IMR-90 (cell line): ENCODE results near the gene RASGEF1C. TPM values are rescaled to one million over a fixed set of nuclear protein-coding genes. Genes with fewer than 3 reads are reported as not detected.

Source experiments
- ATAC-seq: fragments of 200-7000 bp; cut with Tn5 transposase; 2 replicates; pipeline ENCODE4 v1.9.1; 2020; ENCODE audit warnings: low read depth, mild to moderate bottlenecking, moderate library complexity
- BruUV-seq: library from RNA; stranded (reverse); fragments of 400-500 nt; replicated peaks from 2 replicates; lab custom pipeline; 2021; lab: Mats Ljungman, UMichigan
- CTCF ChIA-PET: fragments of 300-600 bp; formaldehyde crosslinking; extraction: SDS; loops from one replicate; lab custom pipeline; 2021; ENCODE audit warnings: antibody characterized with exemption; lab: Yijun Ruan, JAX
- POLR2A ChIA-PET: fragments of 300-600 bp; sonication (Branson Sonifier 250); formaldehyde crosslinking; loops from one replicate; lab custom pipeline; 2022; ENCODE audit warnings: antibody characterized with exemption; ENCODE audit not compliant: unreplicated experiment; lab: Charles Lee
- DNase-seq: peaks from one replicate; pipeline ENCODE4 v3.0.0; 2013
- H2AFZ ChIP-seq: replicated peaks from 2 replicates; pipeline ENCODE3; 2013; ENCODE audit warnings: low read length, mild to moderate bottlenecking; ENCODE audit not compliant: poor library complexity
- H2AK5ac ChIP-seq: 2 replicates; pipeline ENCODE4 v1.6.1; 2013; ENCODE audit warnings: low read depth, low read length, inconsistent platforms
- H2AK9ac ChIP-seq: replicated peaks from 2 replicates; pipeline ENCODE3; 2013; ENCODE audit warnings: mild to moderate bottlenecking, low read depth, low read length, moderate library complexity; ENCODE audit not compliant: poor library complexity
- H2BK120ac ChIP-seq: 2 replicates; pipeline ENCODE4 v1.6.1; 2013; ENCODE audit warnings: low read depth, low read length, inconsistent platforms
- H2BK15ac ChIP-seq: 3 replicates; pipeline ENCODE4 v1.6.1; 2013; ENCODE audit warnings: low read depth, low read length, inconsistent platforms
- H2BK20ac ChIP-seq: 2 replicates; pipeline ENCODE4 v1.6.1; 2013; ENCODE audit warnings: low read depth, mild to moderate bottlenecking, inconsistent platforms, low read length, moderate library complexity
- H2BK5ac ChIP-seq: 2 replicates; pipeline ENCODE4 v1.6.1; 2013; ENCODE audit warnings: mild to moderate bottlenecking, low read depth, low read length, inconsistent platforms; ENCODE audit not compliant: poor library complexity, severe bottlenecking
- H3K14ac ChIP-seq: replicated peaks from 2 replicates; pipeline ENCODE4 v1.6.1; 2013; ENCODE audit warnings: low read depth, low read length, inconsistent platforms
- H3K18ac ChIP-seq: 2 replicates; pipeline ENCODE4 v1.6.1; 2013; ENCODE audit warnings: low read depth, low read length, control low read depth
- H3K23ac ChIP-seq: 2 replicates; pipeline ENCODE4 v1.6.1; 2013; ENCODE audit warnings: low read depth, low read length, inconsistent platforms
- H3K27ac ChIP-seq: 2 replicates; pipeline ENCODE4 v1.5.1; 2013; ENCODE audit warnings: mild to moderate bottlenecking, control low read depth, low read length; ENCODE audit not compliant: insufficient read depth
- H3K27me3 ChIP-seq: 2 replicates; pipeline ENCODE4 v1.6.1; 2013; ENCODE audit warnings: low read length; ENCODE audit not compliant: control insufficient read depth, insufficient read depth
- H3K36me3 ChIP-seq: 2 replicates; pipeline ENCODE4 v1.6.1; 2013; ENCODE audit warnings: low read length, mixed read lengths; ENCODE audit not compliant: control insufficient read depth, insufficient read depth
- H3K4ac ChIP-seq: 2 replicates; pipeline ENCODE4 v1.6.1; 2013; ENCODE audit warnings: low read depth, low read length, inconsistent platforms
- H3K4me1 ChIP-seq: 2 replicates; pipeline ENCODE4 v1.6.1; 2013; ENCODE audit warnings: low read length, mixed read lengths; ENCODE audit not compliant: control insufficient read depth, insufficient read depth
- H3K4me2 ChIP-seq: 2 replicates; pipeline ENCODE4 v1.6.1; 2013; ENCODE audit warnings: low read depth, mild to moderate bottlenecking, control low read depth, low read length, moderate library complexity
- H3K4me3 ChIP-seq: 2 replicates; pipeline ENCODE4 v1.5.1; 2013; ENCODE audit warnings: low read depth, mild to moderate bottlenecking, control low read depth, low read length, moderate library complexity; ENCODE audit not compliant: insufficient read depth
- H3K56ac ChIP-seq: 2 replicates; pipeline ENCODE4 v1.6.1; 2013; ENCODE audit warnings: low read length, inconsistent platforms; ENCODE audit not compliant: insufficient read depth; ENCODE audit errors: extremely low read depth
- H3K79me1 ChIP-seq, 2 experiments: 2 replicates each; pipeline ENCODE4 v1.6.1; 2013; ENCODE audit warnings: low read length in 2 of 2, inconsistent platforms in 1 of 2, low read depth in 1 of 2
- H3K9ac ChIP-seq: 2 replicates; pipeline ENCODE4 v1.6.1; 2013; ENCODE audit warnings: low read depth, low read length, control low read depth
- H3K9me1 ChIP-seq: 2 replicates; pipeline ENCODE4 v1.6.1; 2013; ENCODE audit warnings: low read length, inconsistent platforms; ENCODE audit not compliant: insufficient read depth
- H3K9me3 ChIP-seq: 2 replicates; pipeline ENCODE4 v1.6.1; 2013; ENCODE audit warnings: low read length; ENCODE audit not compliant: control insufficient read depth, insufficient read depth
- H4K20me1 ChIP-seq: 2 replicates; pipeline ENCODE4 v1.6.1; 2013; ENCODE audit warnings: low read length, inconsistent platforms; ENCODE audit not compliant: insufficient read depth
- H4K5ac ChIP-seq: 2 replicates; pipeline ENCODE4 v1.6.1; 2013; ENCODE audit warnings: mild to moderate bottlenecking, low read depth, low read length, control low read depth
- H4K8ac ChIP-seq, 2 experiments: 2 replicates each; pipeline ENCODE4 v1.6.1; 2013; ENCODE audit warnings: low read depth in 2 of 2, low read length in 2 of 2, control low read depth in 1 of 2, inconsistent platforms in 1 of 2
- H4K91ac ChIP-seq: 2 replicates; pipeline ENCODE4 v1.6.1; 2013; ENCODE audit warnings: low read depth, low read length, inconsistent platforms; ENCODE audit not compliant: insufficient read depth
- CEBPB ChIP-seq: IDR thresholded peaks from 2 replicates; pipeline ENCODE4 v1.6.1; 2012; ENCODE audit warnings: low read depth, low read length, improper control_type of control experiment
- FOS ChIP-seq: fragments of 150-350 bp; IDR thresholded peaks from 2 replicates; pipeline ENCODE4 v1.6.1; 2016; ENCODE audit warnings: low read depth, low read length
- MAFK ChIP-seq: IDR thresholded peaks from 2 replicates; pipeline ENCODE4 v1.6.1; 2012; ENCODE audit warnings: low read depth, low read length, improper control_type of control experiment
- POLR2A ChIP-seq: IDR thresholded peaks from 2 replicates; pipeline ENCODE4 v1.6.1; 2012; ENCODE audit warnings: mild to moderate bottlenecking, low read depth, low read length
- RAD21 ChIP-seq: IDR thresholded peaks from 2 replicates; pipeline ENCODE4 v1.6.1; 2012; ENCODE audit warnings: low read length, improper control_type of control experiment
- SMC3 ChIP-seq: fragments of 150-350 bp; IDR thresholded peaks from 2 replicates; pipeline ENCODE4 v1.6.1; 2016; ENCODE audit warnings: low read depth, mild to moderate bottlenecking, antibody characterized with exemption, low read length, moderate library complexity
- WGBS, 2 experiments: methylation state at CpG; one replicate each; pipeline versions ENCODE4 v1.1.5 to v1.1.7; 2013; ENCODE audit warnings: missing lambda C conversion rate in 2 of 2; ENCODE audit not compliant: insufficient read length in 1 of 2; ENCODE audit errors: extremely low coverage in 2 of 2; 5-methylcytosine and 5-hydroxymethylcytosine counted together
- dilution Hi-C: fragments of 300-500 bp; cut with HindIII; formaldehyde crosslinking; loops from one replicate; pipeline ENCODE4 v1.14.3; 2018; ENCODE audit warnings: low sequenced_read_pairs; ENCODE audit not compliant: unreplicated experiment
- in situ Hi-C: fragments of 300-500 bp; cut with MboI; formaldehyde crosslinking; loops from 3 replicates; pipeline ENCODE4 v1.14.3; 2019; ENCODE audit warnings: low sequenced_read_pairs, inconsistent platforms, mixed read lengths
- intact Hi-C: fragments of 100-400 bp; cut with micrococcal nuclease; formaldehyde crosslinking; loops from 2 replicates; pipeline ENCODE4 v1.10.0; 2022
- polyA plus RNA-seq, 3 experiments: library from polyadenylated mRNA; depleted of rRNA; stranded (reverse); fragments of >200 nt; gene quantifications; 2 replicates each; pipeline ENCODE4 v1.2.3, GENCODE V29; 2012; ENCODE audit warnings: low replicate concordance in 1 of 3
- total RNA-seq: library from RNA; depleted of rRNA; stranded (reverse); fragments of >200 nt; gene quantifications from 2 replicates; pipeline ENCODE4 v1.2.3, GENCODE V29; 2012
- TF ChIP-seq, protein P1 (sequence below): fragments of 150-350 bp; IDR thresholded peaks from 2 replicates; pipeline ENCODE4 v1.6.1; 2017; ENCODE audit warnings: mild to moderate bottlenecking, antibody characterized with exemption, low read length, low read depth

RASGEF1C gene
- total and polyA plus RNA-seq, 2 of the 4 experiments (the other 2 are of a cell fraction) = not detected

DNA sequence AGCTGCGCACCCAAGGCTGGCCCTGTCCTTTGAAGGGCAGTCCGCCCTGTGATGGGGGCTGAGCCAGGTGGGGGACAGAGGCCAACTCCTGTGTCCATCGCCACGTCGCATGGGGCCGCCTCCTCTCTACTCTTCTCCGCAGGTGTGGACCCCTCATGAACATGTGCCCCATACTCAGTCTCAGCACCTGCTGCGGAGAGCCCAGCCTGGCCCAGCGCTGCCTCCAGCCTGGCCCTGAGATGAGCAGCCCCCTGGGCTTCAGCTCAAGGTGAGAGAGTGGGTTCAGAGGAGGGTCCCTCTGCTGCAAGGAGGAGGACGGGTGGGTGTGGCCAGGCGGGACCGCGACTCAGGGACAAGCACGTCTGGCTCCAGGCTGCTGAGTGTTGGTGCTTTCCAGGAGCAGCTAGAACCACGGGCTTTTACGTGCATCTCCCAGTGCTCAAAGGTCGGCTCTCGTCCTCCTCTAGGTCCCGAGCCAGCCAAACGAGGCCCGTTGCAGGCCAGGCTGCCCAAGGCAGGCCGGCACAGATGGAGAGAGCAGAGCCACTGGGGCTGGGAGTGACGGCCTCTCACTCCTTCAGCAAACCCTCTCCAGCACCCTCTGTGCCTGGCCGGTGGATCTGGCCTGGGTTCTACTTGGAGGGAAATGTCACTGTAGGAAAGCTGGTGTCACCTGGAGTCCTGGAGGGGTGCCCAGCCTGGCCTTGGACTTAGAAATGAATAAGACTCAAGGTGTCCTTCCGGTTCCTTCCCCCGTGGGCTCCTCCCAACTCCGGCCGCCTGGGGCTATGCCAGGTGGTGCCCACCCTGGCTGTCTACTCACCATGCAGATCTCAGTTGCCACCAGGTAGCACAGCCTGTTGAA lies 88.5 kb downstream of the RASGEF1C start:
- H3K23ac ChIP-seq = no peak overlapping the region
- intact Hi-C loops = no loop called here
- H2AK9ac ChIP-seq = no peak overlapping the region
- no TSS peak for BruUV-seq
- DNase-seq = no peak
- no peak overlapping the region for H4K5ac ChIP-seq
- no peak overlapping the region for H2BK120ac ChIP-seq
- no peak for ATAC-seq
- no peak overlapping the region for H4K8ac ChIP-seq
- H3K36me3 ChIP-seq = no peaks in the 10 kb centered on the region
- no peak overlapping the region for H3K14ac ChIP-seq
- H3K27me3 ChIP-seq = peaks cover 8% of the 10 kb centered on the region
- dilution Hi-C loops = no loop called here
- no peaks in the 10 kb centered on the region for H3K79me1 ChIP-seq
- whole genome bisulfite sequencing, 2 experiments = 68% methylated on average over 13 of the region's 28 CpGs; no CpG with 5 or more reads in 1 of the 2 experiments
- no peaks in the 10 kb centered on the region for H4K20me1 ChIP-seq
- H3K4ac ChIP-seq = no peak overlapping the region
- H3K4me3 ChIP-seq = no peak overlapping the region
- H3K18ac ChIP-seq = no peak overlapping the region
- H2AFZ ChIP-seq = peak overlapping the region; percentile 43
- no peak overlapping the region for H4K91ac ChIP-seq
- no peak overlapping the region for H2BK15ac ChIP-seq
- no peaks in the 10 kb centered on the region for H3K9me3 ChIP-seq
- no peak overlapping the region for H2BK20ac ChIP-seq
- H3K9me1 ChIP-seq = no peaks in the 10 kb centered on the region
- H3K56ac ChIP-seq = no peak overlapping the region
- in situ Hi-C loops = no loop called here
- no peak overlapping the region for H2AK5ac ChIP-seq
- no peak overlapping the region for H2BK5ac ChIP-seq
- no peak overlapping the region for H3K9ac ChIP-seq
- TF ChIP-seq SMC3 (no peak), CEBPB (no peak), POLR2A (no peak), RAD21 (no peak), FOS (no peak), MAFK (no peak)
- TF ChIP-seq, protein P1, sequence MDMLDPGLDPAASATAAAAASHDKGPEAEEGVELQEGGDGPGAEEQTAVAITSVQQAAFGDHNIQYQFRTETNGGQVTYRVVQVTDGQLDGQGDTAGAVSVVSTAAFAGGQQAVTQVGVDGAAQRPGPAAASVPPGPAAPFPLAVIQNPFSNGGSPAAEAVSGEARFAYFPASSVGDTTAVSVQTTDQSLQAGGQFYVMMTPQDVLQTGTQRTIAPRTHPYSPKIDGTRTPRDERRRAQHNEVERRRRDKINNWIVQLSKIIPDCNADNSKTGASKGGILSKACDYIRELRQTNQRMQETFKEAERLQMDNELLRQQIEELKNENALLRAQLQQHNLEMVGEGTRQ = no peak
- H3K4me2 ChIP-seq = no peak overlapping the region
- H3K27ac ChIP-seq = no peak overlapping the region
- ChIA-PET CTCF (no interaction called here), POLR2A (no interaction called here)
- no peaks in the 10 kb centered on the region for H3K4me1 ChIP-seq
